Skin epidermis (tissue), 12 donors: ENCODE data around the gene LRRN4CL.
"Not testable (repeated sequence)": the region's sequence is repeated elsewhere in the genome, so short reads cannot be mapped to it uniquely, and the experiment has no call there.

Experiments used
- H3K27ac ChIP-seq, 21 experiments: fragments of 200-600 bp; sonication (generic) in 11 of 21; one replicate each; pipeline ENCODE4 v1.5.0; 2020; ENCODE audit warnings: mild to moderate bottlenecking in 3 of 21, inconsistent platforms in 2 of 21, moderate library complexity in 2 of 21
- H3K4me3 ChIP-seq, 7 experiments: fragments of 200-600 bp; sonication (generic) in 2 of 7; one replicate each; pipeline ENCODE4 v1.5.0; 2020; ENCODE audit warnings: inconsistent platforms in 2 of 7, mild to moderate bottlenecking in 2 of 7, moderate library complexity in 1 of 7

Gene LRRN4CL

DNA sequence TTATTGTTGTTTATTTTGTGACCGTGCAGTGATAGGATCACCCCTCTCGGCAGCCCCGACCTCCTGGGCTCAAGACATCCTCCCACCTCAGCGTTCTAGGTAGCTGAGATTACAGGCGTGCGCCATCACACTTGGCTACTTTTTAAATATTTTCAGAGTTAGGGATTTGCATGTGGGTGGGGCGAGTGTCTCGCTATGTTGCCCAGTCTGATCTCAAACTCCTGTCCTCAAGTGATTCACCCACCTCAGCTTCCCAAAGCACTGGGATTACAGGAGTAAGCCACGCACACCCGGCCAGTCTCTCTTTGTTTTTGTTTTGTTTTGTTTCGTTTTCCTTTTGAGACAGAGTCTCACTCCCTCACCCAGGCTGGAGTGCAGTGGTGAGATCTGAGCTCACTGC, 35.0 kb downstream of the LRRN4CL start:
- no peak overlapping the region for H3K27ac ChIP-seq
- H3K4me3 ChIP-seq, result no peak overlapping the region

DNA sequence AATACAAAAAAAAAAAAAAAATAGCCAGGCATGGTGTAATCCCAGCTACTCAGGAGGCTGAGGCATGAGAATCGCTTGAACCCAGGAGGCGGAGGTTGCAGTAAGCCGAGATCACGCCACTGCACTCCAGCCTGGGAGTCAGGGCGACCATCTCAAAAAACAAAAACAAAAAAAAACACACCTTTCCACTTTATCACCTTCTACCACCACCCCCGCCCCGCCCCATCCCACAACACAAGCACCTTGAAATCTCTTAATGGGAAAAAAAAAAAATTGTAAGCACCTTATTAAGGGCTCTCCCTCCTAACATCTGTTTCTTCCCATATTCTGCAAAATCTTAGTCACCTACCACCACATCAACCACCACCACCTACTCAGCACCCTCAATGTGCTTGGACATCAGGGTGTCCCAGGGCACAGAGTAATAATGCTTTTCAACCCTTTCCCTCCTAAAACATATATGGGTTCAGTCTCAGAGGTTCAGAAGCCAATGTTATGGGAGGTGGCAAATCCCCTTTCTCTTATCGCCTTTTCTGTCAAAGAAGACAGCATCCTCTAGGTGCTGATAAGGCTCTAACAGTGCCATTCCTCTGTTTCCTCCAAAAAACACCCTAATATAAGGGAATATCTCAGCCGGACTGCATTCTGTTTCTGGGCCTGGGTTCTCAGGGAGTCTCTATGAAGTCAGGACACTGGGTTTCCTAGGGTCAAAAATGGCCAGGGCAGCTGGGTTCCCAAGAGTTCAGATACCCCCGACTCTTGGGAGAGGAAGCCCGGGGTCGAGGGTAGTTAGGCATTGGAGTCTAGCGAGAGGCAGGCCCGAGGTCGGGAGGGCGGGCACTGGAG, 36.9 kb downstream of the LRRN4CL start:
- peak overlapping the region; percentile 72 to 98 (median 93) for H3K27ac ChIP-seq
- peak overlapping the region; percentile 78 to 95 (median 84) for H3K4me3 ChIP-seq

DNA sequence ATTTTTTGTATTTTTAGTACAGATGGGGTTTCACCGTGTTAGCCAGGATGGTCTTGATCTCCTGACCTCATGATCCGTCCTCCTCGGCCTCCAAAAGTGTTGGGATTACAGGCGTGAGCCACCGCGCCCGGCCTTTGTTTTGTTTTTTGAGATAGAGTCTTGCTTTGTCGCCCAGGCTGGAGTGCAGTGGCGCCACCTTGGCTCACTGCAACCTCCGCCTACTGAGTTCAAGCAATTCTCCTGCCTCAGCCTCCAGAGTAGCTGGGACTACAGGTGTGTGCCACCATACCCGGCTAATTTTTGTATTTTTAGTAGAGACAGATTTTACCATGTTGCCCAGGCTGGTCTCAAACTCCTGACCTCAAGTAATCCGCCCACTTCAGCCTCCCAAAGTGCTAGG, 39.0 kb downstream of the LRRN4CL start:
- H3K4me3 ChIP-seq, H3K27ac ChIP-seq: not testable (repeated sequence)

DNA sequence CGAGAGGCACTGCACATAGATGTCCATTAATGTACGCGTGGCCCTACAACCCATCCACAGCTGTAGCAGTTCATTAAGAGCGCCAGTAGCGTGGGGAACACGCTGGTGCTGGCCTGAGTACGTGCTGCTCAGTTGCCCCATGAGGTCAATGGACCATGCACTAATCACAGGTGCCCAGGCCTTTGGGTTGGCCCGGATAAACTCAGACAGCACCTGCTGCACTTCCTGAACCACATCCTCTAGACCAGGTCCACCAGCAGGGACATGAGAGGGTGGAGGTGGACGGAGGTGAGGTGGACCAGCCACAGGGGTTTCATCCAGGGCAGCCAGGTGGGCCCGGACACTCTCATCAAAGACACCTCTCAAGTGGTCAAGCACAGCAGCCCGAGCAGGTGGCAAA, 39.8 kb downstream of the LRRN4CL start:
- Histone ChIP-seq H3K27ac (no peak overlapping the region), H3K4me3 (no peak overlapping the region)

DNA sequence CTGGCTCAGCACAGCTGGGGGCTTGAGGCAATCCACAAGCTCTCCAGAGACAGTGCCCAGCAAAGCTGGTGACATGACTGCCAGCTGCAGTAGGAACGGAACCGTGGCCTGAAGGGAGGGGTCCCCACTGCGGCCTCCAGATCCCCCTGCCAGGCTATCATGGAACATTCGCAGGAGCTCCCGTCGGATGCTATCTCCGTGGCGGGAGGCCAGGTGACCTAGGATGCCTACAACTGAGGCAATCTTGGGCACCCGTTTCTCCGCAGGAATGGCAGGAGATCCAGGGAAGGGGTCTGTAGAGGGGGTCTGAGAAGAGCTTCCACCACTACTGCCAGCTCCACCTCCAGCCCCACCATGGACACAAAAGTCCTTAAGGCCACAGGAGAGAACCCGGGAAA, 40.4 kb downstream of the LRRN4CL start:
- no peak overlapping the region for H3K27ac ChIP-seq
- no peak overlapping the region for H3K4me3 ChIP-seq

DNA sequence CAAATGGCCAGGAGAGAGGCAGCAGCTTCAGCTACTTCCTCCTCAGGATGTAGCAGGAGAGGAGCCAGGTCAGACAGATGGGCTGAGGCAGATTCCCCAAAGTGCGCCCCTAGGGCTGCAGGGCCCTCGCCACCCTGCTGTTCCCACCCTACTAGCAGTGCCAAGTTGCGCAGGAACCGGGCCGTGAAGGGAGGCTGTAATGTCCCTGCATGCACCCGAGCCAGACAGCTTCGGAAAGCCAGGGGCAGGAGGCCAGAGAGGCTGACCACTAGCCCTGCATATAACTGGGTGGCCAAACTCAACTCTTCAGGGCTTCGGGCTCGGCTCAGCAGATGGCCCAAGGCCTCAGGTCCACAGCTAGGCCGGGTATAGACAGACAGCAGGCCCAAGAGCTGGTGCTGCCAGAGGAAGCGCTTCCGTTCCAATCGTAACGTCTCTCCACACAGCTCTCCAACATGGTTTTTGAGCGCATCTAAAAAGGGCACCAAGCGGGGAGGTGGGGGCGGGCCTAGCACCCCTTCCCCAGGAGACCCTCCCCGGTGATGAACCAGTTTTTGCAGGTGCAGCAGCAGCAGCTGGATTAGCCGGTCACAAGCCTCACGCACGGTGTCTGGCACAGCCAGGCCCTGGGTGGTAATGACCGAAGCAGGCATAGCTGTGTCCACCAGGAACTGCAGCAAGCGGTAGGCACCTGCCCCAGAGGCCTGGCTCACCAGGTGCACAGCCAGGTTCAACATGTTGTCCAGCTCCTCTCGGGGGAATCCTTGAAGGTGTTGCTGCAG, 41.0 kb downstream of the LRRN4CL start:
- no peak overlapping the region for H3K27ac ChIP-seq
- H3K4me3 ChIP-seq, result no peak overlapping the region

DNA sequence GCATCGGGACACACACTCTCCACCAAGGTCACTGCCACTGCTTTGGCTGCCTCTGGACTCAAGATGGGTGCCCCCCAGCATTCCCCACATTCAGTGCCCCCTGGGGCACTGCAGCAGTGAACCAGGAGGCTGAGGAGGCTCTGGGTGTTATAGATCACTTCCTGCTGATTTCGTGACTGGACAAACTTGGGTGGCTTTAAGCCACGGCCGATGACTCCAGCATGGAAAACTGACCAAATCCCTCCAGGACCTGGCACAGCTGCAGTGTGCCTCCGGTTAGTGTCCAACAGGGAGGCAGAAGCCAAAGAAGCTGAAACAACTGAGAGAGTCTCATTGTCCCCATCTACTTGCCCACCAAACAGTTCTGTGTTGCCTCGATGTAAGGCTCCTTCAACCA, 41.7 kb downstream of the LRRN4CL start:
- no peak overlapping the region for H3K4me3 ChIP-seq
- peak overlapping the region in 2 of 21 experiments; percentile 40 to 96 for H3K27ac ChIP-seq

DNA sequence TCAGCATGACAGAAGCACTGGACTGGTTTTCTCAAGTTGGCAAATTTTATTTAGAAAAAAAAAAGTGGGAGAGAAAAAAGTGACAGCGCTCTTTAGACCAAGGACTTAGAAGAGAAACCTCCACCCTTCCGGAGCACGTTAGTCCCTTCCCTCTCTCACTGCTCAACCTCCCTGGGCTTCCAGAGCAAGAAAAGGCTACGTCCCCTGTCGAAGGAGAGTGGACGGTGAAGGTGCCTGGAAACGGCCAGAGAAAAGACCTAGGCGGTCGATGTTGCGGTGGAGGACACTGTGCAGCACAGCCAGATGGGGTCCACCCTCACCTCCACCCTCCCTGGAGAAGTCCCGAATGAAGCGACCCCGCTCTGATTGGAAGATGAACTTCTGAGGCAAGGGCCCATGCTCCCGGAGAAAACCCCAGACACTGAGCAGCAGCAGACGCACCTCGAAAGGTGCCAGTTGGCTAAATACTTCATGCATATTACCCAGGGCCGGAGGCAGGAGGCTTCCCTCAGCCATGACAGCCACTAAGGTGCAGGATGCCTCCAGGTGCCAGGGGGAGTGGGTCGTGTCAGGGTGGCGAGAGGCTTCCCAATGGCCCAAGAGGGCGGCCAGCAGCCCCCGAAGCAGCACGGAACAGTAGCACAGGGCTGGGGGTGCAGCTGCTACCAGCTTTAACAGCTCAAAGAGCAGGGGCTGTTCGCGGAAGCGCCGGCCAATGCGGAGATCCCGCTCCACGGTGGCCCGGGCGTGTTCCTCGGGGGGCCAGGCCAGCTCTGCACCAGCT, 42.3 kb downstream of the LRRN4CL start:
- H3K4me3 ChIP-seq, result peak overlapping the region in 4 of 7 experiments; percentile 86 to 97 (median 93)
- peak overlapping the region in 11 of 21 experiments; percentile 1 to 97 (median 51) for H3K27ac ChIP-seq

DNA sequence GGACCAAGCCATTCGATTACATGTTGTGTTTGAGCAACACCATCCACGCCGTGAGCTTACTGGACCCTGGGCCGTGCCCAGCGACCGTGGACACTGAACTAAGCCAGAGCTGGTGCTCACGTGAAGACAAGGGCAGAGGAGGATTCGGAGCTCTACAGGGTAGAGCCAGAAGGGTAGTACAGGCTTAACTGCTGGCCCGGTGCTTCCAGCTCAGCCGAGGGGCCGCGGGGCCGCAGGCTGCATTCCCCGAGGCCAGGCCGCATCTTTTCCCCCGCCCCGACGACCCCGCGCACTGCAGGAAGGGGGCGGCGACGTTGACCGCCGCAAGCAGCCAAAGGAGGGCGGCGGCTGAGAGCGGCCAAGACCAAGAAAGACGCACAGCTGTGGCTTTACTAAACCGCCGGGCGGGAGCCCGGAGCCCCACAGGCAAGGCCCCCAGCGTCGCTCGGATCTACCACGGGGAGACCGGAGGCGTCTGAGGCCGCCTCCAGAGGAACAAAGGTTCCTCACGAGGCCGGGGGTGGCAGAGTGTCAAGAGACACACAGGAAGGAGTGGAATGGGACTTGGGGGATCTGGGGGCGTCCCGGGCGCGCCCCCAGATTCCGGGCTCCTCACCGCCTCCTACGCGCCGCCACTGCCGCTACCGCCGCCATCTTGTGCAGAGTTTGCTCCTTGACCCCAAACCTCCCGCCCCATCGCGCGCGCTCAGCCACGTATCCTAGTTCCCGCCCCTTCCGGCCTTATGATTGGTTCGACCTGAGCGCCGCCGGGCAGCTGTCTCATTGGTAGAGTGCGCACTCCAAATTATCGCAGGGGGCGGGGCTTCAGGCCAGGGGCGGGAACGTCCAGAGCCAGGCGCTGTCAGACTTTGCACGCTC, 43.1 kb downstream of the LRRN4CL start, which contains the start of gene GANAB:
Gene GANAB, minus strand, starts transcription at position 668 of the 879 bp plus-strand sequence. Its CDS starts 14 bp downstream, at position 654.
- H3K4me3 ChIP-seq, result peak within 1 kb of the TSS; percentile 86 to 99 (median 97)

DNA sequence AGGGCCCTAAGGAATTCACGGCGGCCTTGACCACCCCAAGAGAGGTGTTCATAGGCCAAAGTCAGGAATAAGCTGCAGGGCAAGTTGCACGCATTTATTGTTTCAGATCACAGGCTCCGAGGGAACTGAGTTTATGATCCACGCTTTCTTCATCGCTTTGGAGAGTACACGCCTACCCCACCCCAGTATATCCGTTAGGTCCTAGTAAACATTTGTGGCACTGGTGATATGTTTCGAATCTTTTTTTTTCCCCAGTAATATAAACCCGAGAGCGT, 43.7 kb downstream of the LRRN4CL start:
- Histone ChIP-seq H3K27ac (peak overlapping the region in 20 of 21 experiments; percentile 82 to 98 (median 96)), H3K4me3 (peak overlapping the region; percentile 86 to 99 (median 97))

More for the DNA sequence above, 43.1 kb downstream of the LRRN4CL start, which contains the start of gene GANAB:
- peak within 1 kb of the TSS; percentile 82 to 98 (median 96) for H3K27ac ChIP-seq

DNA sequence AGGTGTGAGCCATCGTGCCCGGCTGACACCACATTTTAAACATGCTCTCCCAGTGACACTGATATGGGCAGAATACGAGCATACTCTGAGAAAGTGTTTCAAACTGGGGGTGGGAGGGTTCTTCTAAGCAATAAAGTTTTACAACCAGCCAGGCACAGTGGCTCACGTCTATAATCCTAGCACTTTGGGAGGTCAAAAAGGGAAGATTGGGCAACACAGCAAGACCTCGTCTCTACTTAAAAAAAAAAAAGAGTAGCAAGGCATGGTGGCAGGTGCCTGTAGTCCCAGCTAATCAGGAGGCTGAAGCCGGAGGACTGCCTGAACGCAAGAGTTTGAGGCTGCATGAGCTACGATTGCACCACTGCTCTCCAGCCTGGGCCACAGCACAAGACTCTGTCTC, 45.1 kb downstream of the LRRN4CL start:
- Histone ChIP-seq H3K4me3 (no peak overlapping the region), H3K27ac (peak overlapping the region in 1 of 21 experiments; percentile 41)
